ENCODE data around the gene HOXC9.

Gene HOXC9

DNA sequence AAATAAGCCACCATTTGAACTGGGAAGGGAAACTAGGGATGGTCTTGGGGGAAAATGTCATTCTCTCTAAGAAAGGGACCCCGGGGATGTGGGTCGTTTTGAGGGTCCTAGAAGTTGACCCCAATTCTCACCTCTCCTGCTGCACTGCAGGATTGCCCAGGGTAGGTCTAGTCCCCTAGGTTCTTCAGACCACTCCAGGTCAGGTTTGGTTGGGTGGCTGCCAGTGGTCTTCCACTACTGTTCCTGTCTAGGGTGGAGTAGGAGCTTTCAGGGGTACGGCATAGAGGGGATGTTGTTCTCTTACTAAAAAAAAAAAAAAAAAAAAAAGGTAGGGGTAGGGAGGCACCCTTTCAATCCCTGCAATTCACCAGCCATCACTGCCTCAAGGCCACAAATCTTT is 16.1 kb downstream of the HOXC9 start:
- no peak for DNase-seq

DNA sequence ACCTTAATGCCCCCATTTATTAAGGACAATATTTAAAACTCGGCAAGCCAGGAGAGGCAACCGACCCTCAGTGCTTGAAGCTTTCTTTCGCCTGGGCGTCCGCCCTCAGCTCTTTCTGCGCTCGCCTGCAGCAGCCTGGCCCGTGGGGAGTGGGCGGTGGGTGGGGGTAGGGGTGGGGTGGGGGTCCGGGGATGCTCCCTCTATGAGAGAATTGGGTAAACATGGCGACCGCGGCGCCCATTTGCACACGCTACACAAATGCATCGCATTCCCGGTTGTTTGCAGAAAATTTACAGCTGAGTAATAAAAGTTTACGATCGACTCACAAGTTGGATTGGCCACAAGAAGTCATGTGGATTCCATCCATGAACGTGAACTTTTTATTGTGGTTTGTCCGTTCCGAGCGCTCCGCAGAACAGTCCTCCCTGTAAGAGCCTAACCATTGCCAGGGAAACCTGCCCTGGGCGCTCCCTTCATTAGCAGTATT is 16.6 kb downstream of the HOXC9 start:
- DNase-seq: no peak

DNA sequence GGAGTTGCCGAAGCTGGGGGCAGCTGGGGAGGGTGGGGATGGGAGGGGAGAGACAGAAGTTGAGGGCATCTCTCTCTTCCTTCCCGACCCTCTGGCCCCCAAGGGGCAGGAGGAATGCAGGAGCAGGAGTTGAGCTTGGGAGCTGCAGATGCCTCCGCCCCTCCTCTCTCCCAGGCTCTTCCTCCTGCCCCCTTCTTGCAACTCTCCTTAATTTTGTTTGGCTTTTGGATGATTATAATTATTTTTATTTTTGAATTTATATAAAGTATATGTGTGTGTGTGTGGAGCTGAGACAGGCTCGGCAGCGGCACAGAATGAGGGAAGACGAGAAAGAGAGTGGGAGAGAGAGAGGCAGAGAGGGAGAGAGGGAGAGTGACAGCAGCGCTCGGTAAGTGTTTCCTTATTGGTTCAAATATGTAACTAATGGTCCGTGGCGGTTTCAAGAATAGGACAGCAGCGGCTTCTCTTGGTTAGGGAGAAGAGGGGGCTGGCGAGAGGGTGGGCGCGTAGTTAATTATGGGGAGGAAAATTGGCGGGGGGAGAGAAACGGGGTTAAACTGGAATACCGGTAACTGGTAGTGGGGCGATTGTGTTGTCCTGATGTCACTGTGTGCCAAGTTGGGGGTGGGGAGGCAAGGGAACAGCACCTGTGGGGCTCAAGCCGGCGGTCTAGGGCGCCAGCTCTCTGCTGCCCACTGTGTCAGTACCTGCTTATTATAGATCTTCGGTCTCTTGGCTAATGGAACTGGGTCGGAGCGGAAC is 17.2 kb downstream of the HOXC9 start:
- DNase-seq: peak; percentile 57

DNA sequence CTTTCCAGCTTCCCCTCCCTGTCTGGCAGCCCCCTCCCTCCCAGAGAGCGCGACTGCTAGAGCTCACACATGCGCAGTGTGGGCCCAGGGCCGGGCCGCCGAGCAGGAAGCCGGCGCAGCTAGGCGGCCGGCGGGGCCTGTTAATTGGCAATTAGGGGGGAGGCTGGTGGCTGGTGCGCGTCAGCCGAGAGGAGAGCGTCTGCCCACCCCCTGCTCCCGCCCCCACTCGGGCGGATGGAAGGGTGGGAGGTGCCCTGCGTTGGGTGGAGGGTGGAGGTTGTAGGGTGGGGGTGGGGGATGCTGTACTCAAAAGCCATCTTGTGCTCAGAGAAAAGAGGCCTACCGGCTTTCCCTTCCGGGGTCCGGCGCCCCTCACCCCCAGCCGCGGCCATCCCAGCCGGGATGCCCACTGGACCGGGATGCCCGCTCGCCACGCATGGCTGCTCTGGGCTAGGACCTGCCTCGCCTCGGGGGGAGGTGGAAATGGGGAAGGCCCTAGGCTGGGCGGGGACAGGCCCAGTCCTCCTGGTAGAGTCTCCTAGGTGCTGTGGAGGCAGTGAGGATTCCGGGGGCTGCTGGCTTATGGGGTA is 18.0 kb downstream of the HOXC9 start:
- DNase-seq: peak; percentile 81

DNA sequence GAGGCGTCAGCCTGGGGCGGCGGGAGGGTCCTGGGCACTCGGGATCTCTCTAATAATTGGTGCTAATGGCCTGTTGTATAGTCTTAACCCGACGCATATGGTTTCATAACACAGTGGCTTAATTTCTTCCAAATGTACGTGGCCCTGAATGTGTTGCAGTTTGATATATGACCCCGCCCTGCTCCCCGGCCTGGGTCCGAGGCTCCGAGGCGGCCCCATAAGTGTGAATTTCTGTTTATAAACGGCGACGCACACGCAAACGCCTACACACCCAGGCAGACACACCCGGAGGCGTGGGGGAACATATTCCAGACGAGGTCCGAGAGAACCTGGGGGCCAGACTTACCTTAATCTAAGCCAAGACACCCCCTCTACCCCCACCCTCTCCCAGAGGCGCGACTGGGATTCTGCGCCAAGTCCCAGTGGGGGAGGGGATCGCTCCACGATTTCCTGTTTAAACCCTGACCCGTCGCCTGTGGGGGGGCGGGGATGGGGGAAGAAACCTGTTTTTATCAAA is 18.6 kb downstream of the HOXC9 start:
- DNase-seq: no peak

DNA sequence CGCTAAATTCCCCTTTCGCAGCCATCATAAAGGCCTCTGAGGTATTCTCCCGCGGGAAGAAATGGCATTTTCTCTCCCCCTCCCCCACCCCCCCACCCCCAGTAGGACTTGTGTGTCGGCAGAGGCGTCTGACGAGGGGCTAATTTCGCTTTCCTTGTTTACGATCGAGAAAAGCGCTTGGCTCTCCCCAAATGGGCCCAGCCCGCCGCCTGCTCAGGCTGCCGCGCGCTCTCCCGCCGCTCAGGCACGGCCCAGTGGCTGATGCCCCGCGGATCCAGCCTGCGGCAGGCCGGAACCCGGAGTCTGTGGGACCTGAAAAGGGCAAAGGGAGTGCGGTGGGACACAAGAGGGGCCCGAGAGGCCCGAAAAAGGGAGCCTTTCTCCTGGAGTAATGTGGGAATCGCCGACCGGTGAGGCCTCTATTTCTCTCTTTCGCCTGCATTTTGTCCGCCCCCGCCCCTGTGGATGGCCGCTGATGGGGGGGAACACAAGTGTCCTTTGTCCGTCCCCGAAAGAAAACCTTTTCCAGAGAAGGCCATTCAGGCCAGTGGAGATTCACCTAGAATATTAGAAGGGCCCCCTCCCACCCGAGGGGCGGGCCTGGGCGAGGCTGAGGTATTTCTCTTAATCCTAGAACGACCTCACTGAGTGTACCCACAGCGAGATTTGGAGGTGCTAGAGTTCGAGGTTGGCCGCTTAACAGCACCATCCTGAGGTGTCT is 19.3 kb downstream of the HOXC9 start:
- DNase-seq: no peak

DNA sequence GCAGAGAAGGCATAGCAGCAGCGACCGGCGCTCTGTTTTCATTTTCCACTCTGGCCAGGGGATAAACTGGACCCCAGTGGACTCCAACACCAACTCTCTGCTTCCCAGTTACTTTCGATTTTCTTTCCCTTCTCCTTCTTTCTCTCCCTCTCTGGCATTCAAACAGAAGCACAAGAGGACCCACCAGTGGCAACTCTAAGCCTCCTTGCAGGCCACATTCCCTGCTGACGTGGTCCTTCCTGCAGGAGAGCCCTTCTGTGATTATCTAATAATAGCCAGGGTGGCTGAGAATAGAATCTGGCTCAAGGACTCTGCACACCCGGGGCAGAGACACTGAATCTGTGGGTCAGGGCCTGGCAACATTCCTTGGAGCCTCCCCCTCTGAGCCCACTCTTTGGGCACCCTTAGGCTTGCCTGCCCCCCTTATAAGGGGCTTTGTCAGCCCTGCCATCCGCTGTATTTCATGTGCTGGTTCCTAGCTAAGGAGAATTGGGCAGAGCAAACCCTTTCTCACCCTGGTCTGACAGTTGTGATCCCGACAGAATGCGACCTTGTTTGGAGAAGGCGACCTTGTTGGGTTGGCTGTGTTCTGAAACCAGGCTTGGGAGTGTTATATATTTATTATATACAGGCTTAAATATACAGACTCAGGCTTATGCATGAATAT is 20.1 kb downstream of the HOXC9 start:
- no peak for DNase-seq

DNA sequence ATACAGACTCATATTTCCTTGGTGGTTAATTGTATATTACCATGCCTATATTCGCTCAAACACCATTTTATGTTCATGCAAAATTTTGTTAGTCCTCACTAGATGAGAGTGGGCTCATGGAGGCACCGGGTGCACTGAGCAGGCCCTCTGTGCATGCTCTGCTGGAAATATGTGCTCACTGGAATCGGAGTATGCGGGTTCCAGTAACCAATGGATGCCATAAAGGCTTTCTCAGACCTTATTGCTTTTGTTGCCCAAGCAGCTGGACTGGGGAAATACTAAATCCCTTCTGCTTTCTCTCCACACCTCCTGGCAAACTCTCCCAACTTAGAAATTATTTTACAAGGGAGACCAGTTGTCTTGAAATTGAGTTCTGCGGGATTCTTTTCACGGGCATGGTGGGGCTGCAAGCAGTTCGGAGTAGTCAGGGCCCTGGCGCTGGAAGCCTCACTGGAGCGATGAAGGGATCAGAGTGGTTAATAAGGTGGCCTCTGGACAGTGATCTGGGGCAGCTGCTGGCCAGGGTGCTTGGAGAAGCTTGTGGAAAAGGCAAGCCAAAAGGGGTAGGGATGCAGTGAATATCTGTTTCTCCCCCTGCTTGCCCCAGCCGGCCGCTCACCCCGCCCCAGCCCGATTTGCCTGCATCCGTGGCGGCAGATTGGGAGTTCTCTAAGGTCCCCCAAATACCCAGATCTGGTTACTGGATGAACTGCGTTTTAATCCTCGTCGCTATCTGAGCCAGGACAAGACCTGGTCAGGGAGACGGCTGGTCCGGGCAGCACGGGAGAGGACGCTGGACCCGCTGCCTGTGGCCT is 20.8 kb downstream of the HOXC9 start:
- DNase-seq: no peak

DNA sequence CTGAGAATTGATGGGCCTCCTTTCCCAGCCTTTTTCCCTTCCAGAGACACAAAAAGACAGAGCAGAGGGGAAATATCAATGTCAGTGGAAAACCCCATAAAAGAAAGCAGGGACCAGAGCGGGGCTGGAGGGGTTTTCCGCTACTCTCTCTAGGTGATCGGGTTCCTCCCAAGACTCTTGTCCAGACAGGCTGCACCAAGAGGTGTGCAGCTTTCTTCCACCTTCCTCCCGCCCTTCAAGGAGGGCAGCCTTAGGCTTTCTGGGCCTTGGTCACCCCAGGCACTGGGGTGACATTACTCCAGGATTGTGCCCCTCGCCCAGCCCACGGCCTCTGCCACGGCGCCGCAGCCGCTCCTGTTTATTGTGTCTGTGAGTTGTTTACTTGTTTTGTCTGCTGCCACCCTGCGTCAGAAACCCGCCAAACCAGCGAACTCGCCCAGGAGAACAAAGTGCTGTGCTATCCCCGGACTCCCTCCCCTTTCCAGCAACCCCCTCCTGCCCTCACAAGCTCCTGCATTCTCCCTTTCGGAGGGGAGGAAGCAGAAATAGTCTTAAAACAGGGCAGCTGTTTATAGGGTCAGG is 21.6 kb downstream of the HOXC9 start:
- no peak for DNase-seq

DNA sequence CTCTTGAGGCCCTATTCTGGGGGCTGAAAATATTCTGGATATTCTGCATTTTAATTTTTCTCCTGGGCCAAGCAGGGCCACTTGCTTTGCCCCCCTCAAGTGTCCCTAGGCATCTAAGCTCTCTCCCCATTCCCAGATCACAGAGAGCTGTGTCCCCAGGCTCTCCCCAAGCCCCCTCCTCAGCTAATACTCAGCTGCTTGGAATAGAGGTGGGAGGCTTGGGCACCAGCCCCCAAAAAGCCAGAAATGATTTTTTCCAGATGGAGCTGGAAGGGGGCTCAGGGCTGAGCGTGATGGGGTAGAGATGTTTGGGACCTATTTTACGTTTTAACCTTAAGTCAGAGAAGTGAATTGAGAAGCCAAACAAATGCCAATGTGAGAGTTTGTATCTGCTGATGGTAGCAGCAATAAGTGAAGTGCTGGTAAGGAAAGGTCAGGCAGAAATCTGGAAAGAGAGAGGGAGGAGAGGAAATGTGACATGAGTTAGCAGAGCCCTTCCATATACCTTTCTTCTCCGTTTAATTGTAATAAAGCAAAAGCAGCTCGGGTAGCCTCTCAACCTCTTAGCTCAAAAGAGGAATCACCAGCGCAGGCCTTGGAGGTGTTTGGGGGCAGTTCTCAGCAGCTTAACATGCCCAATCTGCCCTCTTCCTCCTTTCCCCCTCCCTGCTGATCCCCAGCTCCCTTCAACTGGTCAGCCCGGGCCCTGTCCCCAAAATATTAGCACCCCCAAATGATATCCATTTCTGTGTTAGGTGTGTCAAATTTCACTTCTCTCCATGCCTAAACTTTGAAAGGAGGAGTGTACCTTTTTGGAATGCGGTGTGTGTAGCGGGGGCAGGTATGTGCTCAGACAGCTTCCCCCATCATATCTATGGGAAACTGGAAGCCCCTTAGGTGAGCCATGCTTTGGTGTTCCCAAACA is 23.3 kb downstream of the HOXC9 start:
- DNase-seq: no peak

DNA sequence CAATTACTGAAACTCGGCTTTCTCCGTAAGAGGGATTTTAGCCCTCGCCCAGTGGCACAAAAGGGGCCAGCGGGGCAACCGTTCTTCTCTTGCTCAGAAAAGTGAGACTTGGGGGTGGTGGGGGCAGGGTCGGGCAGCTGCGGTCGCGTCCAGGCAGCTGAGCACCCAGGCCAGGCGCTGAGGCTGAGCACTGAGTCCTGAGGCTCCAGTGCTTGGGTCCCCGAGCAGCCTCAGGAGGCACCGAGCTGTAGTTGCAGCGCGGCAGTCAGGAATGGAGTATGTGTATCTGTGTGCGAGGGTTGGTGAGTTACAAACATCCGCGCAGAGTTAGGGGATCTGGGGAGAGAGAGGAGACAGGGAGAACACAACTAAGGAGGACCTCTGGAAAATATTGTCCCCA is 24.2 kb downstream of the HOXC9 start:
- no peak for DNase-seq

DNA sequence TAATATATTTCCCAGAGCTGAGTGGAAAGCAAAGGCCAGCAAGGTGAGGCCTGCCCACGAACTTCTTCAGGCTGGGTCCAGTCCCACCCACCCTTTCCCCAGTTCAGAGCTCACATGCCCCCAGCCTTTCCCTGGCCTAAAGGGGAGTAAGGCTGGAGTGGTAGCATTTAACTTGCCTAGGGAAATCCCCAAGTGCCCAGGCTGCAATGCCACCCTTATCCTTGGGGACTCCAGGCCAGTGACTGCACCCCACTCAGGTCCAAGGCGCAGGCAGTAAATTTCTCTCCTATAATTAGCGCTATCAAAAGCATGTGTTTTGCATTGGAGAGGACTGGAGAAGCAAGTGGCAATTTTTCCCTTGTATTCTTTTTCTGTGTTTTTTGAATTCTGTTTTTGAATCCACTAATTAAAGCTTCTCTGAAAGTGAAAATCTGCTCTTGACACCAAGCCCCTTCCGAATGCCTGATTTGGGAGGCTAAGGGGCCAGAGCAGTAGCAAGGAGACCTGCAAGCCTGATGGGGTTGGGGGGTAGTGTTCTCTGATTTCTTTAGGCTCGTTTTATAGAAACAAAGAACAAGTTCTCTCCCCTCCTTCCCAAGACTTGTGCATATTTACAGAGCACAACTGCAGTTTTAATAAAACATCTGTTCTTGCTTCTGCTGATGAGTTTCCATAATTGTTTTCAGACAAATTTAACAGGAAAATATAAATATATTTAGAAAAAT is 24.8 kb downstream of the HOXC9 start:
- DNase-seq: no peak

DNA sequence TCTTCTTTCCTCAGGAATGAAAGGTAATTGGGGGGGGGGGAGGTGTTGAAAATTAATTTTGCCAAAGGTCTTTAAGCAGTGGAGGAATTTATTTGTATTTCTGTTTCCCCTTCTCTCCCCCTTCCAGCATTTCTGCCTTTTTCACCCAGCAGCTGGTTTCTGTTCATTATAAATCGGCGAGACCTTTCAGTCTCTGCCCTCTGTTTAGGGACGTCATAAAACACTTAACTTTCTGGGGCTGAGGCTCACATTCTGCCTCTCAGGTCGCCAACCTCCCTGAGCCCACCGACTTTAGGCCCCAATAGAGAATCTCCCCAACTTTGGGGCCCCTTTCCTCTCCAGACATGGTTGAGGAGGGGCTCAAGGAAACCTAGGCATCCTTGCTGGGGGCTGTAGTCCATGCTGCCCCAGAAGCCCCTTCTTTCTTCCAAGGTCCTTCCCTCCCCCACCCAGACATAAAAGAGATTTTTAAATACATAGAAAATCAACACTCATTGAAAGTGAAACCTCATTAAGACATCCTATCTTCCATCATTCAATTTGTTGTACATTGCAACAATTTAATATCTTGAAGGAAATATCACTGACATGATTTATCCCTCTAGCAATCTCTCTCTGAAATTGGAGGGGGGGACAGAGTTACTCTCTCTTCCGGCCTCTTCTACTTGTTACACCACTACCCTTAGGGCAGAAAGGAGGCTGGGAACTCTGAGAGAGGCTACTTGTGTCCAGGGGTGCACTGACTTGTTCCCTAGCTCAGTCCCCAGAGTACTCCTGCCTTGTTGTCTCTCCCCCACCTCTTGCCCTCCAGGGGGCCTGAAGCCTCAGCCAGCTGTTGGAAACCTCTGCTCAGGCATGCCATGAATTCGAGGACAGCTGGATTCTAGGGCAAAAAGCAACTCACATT is 25.8 kb downstream of the HOXC9 start:
- no peak for DNase-seq

DNA sequence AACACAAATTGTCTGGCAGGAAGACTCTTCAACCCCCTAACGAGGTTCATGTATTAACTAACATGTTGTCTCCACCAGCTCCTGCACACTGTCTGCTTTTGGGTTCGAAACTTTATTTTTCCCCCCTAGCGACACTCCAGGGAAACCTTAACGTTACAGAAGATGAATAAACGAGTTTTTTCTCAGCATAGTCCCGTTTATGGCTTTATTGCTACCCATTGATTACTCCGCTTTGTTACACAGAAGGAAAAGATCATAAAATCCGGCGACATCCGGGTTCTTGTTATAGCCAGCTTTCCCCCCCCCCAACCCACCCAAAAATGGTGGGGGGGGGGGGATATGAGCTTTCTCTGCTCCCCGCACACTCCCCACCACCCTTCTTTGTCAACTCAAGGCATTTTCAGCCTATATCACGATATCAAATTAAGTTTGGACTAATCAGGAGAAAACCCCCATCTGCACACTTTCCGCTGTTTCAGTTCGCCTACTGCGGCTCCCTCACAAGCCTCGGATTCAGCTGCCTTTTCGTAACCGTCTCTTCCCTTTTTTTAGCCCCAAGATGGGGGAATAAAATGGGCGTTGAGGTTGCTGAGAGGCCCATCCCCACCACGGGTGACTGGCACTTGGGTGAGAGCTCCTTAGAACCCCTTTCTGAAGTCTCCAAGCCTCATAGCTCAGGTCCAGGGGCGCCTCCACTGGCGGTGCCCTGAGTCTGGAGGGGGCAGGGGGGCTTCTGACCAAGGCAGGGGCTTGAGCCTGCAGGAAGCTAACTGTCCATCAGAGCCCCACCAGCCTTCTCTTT is 26.9 kb downstream of the HOXC9 start:
- no peak for DNase-seq

DNA sequence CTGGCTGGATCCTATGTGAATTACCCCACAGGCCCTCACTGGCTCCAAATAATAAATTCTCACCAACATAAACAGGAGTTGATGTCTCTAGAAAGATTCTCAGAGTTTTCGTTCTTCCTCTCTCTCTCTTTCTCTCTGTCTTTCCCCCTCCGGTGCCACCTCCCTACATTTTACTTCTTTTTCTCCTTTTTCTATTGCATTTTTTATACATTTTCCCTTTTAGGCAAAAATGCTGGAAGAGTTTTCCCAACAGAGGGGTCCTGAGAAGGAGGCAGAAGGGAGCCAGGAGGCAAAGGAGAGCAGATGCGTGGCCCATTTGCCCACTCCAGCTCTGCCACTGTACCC is 27.5 kb downstream of the HOXC9 start:
- no peak for DNase-seq

DNA sequence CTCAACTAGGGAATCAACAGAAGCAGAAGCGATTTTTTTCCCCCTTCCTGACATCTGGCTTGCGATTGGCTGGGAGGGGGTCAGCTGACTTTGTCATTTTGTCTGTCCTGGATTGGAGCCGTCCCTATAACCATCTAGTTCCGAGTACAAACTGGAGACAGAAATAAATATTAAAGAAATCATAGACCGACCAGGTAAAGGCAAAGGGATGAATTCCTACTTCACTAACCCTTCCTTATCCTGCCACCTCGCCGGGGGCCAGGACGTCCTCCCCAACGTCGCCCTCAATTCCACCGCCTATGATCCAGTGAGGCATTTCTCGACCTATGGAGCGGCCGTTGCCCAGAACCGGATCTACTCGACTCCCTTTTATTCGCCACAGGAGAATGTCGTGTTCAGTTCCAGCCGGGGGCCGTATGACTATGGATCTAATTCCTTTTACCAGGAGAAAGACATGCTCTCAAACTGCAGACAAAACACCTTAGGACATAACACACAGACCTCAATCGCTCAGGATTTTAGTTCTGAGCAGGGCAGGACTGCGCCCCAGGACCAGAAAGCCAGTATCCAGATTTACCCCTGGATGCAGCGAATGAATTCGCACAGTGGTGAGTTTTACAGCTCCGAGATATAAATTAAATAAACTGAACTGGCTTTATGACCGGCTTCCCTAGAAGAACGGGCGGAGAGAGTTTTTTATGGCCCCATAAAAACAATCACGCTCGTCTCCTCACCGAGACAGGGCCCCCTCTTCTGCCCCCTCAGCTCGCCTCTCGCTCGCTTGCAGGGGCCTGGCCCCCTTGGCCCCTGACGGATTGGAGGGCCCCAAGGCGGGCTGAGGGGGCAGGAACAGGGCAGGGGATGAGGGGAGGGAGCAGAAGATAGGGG is 28.6 kb downstream of the HOXC9 start, which contains the start of gene HOXC6:
TSS of gene HOXC6 (plus strand) at position 127 of the 888 bp plus-strand sequence. CDS start at position 209, 82 bp downstream.
- DNase-seq: no peak

Data from NK-92 treated with Interleukin-12 subunit alpha and Interleukin-12 subunit beta, amount 100 ng/mL, for 24 hours (cell line).